ENCODE results near the gene TRPT1.

DNA sequence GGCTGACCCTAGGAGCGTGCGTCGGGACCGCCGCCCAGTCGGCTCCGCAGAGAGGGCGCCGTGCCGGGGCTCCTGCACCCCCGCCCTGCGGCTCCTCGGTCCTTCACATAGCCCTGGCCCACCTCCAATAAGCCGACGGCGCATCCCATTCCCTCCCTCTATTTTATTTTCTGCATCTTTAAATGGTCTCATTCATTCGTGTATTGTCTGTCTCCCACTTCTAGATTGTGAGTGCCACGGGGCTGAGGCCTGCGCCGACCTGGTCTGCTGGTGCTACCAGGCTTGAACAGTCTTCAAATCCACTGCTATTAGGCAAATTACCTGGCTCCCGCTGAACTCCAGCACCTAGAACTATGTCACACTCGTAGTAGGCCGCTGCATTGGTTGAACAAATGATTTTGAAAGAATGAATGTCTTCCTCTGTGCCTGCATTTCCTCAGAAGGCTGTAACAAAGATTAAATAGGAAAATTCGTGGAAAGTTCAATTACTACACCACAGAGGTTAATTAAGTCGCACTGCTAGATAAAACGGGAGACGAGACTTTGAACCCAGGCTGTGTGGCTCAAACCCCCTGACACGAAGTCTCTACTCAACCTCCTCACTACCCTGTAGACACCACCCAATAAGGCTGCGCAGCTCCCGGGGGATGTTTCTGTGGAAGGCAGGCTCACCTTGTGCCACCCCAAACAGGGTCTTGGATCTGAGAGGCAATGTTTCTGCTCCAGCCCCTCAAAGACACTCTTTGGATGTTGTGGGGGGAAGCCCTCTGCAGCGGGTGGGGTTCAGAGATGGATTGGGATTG, 21.9 kb upstream of the TRPT1 start:
- TF ChIP-seq, protein P1, sequence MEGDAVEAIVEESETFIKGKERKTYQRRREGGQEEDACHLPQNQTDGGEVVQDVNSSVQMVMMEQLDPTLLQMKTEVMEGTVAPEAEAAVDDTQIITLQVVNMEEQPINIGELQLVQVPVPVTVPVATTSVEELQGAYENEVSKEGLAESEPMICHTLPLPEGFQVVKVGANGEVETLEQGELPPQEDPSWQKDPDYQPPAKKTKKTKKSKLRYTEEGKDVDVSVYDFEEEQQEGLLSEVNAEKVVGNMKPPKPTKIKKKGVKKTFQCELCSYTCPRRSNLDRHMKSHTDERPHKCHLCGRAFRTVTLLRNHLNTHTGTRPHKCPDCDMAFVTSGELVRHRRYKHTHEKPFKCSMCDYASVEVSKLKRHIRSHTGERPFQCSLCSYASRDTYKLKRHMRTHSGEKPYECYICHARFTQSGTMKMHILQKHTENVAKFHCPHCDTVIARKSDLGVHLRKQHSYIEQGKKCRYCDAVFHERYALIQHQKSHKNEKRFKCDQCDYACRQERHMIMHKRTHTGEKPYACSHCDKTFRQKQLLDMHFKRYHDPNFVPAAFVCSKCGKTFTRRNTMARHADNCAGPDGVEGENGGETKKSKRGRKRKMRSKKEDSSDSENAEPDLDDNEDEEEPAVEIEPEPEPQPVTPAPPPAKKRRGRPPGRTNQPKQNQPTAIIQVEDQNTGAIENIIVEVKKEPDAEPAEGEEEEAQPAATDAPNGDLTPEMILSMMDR (IDR thresholded peaks at IDR 0.05; ENCODE audit: insufficient read depth, low read length): no peak
- TF ChIP-seq GABPA (IDR thresholded peaks at IDR 0.05; ENCODE audit: low read depth): no peak
- no peak for TF ChIP-seq POLR2AphosphoS5 (IDR thresholded peaks at IDR 0.05; ENCODE audit: low read depth)
- TF ChIP-seq REST (IDR thresholded peaks at IDR 0.05; ENCODE audit: insufficient replicate concordance, low read depth): no peak
- TF ChIP-seq SPI1 (IDR thresholded peaks at IDR 0.05; ENCODE audit: borderline replicate concordance, low read depth): no peak

Measured in HL-60 (cell line).